GM18526 (cell line): ENCODE results near the gene RASA4B.
"Not testable (repeated sequence)": the region's sequence is repeated elsewhere in the genome, so short reads cannot be mapped to it uniquely, and the experiment has no call there.

Experiments
- POLR2A ChIP-seq: IDR thresholded peaks from 3 replicates; pipeline ENCODE4 v1.6.1; 2011; ENCODE audit not compliant: insufficient read length; ENCODE audit errors: extremely low read depth

The RASA4B gene

DNA sequence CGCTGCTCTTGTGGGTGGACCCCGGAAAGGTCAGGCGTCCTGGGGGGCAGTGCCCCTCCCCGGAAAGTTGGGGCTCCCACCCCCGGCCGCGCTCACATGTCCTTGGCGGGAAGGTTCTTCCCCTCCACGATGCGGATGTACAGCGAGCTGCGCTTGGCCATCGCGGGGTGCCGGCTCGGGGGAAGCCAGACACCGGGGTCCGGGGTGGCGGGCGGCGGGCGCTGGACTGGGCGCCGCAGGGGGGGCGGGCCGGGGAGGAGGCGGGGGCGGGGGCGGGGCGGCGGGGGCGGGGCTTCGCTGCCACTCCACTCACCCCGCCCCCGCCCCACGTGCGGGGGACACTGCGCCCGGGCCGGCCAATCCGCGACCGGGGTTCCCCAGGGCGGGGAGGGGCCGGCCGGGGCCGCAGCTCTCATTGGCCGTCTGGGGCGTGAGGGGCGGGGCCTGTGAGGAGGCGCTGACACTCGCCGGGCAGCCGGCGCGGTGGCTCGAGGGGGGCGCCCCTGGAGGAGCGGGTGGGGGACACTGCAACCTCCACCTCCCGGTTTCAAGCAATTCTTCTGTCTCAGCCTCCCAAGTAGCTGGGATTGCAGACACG, at the start of gene RASA4B:
RASA4B (minus strand) TSS at position 228 of the 598 bp plus-strand sequence; CDS start at position 161, 67 bp downstream.
- not testable (repeated sequence) for TF ChIP-seq POLR2A

DNA sequence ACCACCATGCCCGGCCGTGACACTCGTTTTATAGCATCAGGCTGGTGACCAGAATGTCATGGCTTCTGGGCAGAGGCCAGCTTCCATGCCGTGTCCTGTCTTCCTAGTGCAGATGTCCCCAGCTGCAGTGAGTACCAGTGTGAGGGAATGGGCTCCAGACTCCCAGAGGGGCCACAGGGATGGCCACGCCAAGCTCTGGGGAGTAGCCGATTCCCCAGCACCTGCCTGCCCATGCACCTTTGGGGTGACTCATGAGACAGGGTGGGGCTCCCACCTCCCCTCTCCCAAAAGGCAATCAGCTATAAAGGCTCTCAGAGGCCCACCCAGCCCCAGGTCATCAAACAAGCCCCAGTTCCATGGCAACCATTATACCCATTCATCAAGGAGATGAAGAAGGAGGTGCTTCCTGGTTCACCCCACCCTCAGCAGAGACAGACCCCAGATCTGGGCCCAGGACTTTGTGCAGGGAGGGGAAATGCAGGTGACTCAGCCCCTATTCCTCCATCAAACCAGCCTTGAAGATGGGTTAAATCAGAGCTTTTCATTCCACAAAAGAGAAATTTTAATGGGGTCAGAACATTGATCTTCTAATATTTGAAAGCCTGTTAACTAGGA, 33.3 kb upstream of the RASA4B start, which contains the start of gene SPDYE2:
SPDYE2 (plus strand) TSS at position 419 of the 615 bp plus-strand sequence. CDS start 2,030 bp downstream, outside the sequence.
- not testable (repeated sequence) for TF ChIP-seq POLR2A

DNA sequence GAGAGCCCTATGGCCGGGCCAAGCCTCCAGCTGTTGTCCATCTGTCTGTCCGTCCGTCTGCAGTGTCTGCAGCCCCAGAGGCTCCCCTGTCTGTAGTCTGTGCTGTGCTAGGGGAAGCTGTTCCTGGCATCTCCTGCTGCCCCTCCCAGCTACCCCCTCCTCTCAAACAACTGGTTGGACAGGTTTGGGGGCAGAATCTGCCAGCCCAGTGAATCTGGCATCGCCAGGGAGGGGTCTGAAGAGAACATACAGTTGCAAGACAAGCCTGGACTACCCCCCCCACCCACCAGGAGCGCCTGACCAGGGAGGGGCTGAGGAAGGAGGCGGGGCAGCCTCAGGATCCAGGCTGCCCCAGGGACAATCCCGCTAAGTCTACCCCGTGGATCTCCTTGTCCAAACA, 26.0 kb upstream of the RASA4B start, which contains the start of gene UPK3BL2:
UPK3BL2 (minus strand) TSS at position 101 of the 400 bp plus-strand sequence; CDS start at position 41, 60 bp downstream.
- TF ChIP-seq POLR2A, result not testable (repeated sequence)

DNA sequence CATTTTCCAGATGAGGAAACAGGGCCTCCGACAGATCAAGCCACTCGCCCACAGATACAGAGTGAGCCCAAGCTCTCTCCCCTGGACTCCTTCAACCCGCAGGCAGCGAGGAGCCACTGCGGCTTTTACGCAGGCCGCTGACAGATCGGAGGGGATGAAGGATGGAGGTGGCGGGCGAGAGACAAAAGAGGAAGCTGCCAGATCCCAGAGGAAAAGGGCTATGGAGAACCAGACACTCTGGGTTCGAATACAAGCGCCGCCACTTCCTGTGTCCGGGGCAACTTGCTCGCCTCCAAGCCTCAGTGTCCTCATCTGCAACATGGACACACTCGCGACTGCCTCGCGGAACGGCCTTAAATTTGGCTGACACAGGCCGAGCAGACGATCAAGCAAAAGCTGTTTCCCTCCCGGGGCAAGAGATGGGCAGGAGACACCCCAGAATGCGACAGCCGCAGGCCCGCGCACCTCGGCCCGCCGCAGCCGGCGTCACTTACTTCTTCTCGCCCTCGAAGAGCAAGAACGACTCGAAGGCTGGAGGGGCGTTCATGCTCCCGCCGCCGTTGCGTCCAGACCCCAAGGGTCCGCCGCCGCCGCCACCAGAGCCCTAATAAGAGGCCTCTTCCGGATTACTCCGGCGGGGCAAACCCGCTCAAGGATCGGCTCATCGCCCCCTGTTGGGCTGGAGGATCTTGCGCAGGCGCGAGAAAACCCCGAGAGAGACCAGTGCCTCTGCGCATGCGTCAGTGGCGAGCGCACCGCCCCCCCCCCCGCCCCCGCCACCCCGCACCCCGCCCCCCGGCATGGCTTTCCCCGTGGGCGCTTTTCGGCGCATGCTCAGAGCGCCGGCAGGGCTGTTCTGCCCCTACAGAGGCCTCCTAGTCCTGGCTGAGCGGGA, 39.0 kb downstream of the RASA4B start, which contains the start of gene POLR2J:
POLR2J (minus strand) TSS at position 609 of the 895 bp plus-strand sequence; CDS start at position 547, 62 bp downstream.
- TF ChIP-seq POLR2A, result not testable (repeated sequence)

DNA sequence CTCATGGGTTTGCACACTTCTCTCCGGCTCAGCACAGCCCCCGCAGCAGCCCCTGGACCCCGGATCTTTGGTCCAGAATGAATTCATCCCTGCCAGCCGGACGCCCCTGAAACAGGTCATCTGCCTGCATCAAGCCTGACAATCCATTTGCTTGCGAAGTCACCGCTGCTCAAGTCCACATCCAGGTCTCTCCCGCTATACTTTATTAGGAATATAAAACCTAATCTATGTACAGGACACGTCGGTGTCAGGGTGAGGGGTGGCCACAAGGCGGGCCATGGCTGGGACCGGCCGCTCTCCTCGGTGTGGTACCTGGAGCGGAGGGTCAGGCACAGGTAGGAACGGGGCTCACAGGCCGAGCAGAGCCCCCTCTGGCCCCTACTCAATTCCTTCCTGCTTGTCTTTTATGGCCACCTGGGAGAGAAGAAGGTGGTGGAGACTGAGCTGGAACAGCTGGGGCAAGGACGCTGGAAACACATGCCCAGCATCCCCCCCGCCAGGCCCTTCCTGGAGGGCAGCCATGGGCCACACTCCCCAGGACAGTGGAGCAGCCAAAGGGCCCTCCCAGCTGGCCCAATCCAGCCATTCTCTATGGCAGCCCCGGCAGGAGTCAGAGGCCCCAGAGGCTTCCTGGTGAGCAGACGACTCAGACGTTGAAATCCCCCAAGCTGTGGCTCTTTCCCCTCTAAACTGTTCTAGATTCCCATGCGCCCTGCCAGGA, 44.1 kb downstream of the RASA4B start:
- no peak for TF ChIP-seq POLR2A

DNA sequence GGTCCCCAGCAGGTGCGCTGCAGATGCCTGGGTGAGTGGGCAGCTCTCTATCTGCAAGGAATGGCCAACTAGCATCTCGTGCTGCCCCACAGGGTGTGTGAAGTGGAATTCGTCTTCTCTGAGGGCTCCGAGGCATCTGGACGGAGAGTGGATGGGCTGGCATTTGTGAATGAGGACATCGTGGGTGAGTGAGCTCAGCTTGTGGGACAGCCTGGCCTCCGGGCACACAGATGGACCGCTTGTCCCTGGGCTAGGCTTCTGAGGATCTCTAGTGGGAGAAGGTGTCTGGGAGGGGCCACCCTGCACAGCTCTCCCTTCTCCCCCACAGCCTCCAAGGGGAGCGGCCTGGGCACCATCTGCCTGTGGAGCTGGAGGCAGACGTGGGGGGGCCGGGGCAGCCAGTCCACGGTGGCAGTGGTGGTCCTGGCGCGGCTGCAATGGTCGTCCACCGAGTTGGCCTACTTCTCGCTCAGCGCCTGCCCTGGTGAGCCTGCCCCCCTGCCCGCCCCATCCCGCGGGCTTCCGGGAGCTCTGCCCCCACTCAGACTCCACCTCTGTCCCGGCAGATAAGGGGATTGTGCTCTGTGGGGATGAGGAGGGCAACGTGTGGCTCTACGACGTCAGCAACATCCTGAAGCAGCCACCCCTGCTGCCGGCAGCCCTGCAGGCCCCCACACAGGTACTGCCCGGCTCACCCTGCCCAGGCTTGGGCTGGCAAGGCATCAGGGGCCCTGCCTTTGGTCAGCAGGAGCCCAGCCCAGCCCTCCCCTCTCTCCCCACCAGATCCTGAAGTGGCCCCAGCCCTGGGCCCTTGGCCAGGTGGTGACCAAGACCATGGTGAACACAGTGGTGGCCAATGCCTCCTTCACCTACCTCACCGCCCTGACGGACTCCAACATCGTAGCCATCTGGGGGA, 45.2 kb downstream of the RASA4B start:
- TF ChIP-seq POLR2A, result no peak

DNA sequence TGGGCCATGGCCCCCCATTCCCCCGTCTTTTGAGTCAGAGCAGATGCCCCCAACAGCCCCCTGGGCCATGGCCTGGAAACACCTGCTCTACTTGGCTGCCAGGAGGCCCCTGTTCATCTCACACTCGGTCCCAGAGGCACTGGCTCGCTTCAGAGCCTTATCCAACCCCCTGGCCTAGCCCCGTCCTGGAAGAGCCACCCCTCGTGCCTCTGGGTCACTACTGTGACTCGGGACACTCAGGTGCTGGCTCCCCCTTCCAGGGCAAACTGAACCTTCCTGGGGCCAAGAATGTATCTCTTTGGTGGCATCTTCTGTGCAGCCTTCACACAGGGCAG, 45.8 kb downstream of the RASA4B start:
- no peak for TF ChIP-seq POLR2A

DNA sequence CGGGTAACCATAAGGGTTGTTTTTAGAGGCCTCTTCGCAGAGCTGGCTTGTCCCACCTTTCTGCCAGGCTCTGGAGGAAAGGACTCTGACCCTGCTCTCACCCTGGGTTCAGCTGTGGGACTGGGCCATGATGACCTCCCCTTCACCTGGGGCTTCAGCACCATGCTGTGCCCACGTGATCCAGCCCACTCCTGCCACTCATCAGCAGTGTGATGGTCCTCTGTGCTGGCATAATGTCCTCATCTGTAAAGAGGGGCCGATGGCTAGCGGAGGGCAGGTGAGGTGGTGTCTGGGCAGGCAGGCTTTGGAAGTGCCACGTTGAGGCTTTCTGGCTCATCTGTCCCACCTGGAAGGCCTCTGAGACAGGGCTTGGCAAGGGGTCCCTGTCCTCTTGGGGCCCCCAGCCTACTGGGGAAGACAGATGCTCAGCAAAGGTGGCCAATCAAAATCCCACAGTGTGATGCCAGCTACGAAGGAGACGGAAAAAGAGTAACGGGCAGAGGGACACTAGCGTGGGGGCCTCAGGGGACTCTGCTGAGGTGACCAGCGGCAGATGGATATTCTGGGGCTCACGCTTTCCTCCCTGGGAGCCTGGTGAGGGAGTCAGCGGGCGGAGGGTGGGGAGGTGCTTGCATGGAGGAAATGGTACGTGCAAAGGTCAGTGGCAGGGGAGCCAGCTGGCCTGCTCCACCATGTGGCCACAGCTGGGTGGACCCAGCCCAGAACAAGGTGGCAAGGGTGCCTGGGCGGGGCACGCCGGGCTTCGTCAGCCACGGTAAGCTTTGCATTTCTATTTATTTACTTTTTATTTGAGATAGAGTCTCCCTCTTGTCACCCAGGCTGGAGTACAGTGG, 47.4 kb downstream of the RASA4B start:
- no peak for TF ChIP-seq POLR2A

DNA sequence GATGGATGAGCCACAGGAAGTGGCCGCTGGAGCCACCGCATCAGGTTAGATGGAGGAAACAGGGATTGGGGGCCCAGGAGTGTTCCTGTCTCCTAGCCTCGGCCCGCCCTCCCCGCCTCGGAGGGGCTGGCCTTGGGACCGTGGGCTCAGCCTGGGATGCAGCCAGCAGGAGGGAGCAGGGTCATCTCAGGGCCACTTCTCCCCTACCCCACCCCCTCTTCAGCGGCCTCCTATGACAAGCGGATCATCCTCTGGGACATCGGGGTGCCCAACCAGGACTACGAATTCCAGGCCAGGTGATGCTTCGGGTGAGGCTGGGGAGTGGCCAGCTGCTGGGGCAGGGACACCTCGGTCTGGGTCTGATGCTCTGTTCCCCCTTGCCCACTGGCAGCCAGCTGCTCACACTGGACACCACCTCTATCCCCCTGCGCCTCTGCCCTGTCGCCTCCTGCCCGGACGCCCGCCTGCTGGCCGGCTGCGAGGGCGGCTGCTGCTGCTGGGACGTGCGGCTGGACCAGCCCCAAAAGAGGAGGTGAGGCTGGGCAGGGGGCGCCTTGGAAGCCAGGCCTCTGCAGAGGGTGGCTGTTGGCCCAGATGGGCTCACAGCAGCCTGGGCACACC, 48.1 kb downstream of the RASA4B start:
- no peak for TF ChIP-seq POLR2A

DNA sequence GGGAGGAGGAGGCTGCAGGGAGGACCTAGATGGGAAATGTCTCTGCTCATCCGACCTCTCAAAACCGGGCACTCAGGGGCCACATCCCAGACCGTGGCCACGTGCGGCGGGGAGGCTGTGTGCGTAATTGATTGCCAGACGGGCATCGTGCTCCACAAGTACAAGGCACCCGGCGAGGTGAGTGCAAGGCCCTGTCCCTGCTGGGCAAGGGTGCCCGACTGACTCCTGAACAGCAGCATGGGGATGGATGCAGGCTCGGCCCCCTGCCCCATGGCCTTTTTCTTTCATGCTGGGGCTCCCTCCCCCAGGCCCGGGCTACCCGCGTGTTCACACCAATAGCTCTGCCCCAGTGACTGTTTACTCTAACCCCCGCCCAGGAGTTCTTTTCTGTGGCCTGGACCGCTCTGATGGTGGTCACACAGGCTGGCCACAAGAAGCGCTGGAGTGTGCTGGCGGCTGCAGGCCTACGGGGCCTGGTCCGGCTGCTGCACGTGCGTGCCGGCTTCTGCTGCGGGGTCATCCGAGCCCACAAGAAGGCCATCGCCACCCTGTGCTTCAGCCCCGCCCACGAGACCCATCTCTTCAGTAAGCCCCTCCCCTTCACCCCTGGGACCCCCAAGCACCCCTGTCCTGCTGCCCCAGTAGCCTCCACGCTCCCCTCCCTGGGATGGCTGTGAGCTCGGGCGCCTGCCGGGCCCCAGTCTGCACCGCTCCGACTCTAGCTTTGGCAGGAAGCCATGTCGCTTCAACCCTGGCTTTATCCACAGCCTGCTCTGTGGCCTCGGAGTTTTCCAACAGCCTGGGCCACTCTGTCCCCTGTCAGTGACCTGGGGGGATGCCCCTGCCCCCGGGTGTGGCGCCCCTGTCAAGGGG, 48.9 kb downstream of the RASA4B start:
- no peak for TF ChIP-seq POLR2A

DNA sequence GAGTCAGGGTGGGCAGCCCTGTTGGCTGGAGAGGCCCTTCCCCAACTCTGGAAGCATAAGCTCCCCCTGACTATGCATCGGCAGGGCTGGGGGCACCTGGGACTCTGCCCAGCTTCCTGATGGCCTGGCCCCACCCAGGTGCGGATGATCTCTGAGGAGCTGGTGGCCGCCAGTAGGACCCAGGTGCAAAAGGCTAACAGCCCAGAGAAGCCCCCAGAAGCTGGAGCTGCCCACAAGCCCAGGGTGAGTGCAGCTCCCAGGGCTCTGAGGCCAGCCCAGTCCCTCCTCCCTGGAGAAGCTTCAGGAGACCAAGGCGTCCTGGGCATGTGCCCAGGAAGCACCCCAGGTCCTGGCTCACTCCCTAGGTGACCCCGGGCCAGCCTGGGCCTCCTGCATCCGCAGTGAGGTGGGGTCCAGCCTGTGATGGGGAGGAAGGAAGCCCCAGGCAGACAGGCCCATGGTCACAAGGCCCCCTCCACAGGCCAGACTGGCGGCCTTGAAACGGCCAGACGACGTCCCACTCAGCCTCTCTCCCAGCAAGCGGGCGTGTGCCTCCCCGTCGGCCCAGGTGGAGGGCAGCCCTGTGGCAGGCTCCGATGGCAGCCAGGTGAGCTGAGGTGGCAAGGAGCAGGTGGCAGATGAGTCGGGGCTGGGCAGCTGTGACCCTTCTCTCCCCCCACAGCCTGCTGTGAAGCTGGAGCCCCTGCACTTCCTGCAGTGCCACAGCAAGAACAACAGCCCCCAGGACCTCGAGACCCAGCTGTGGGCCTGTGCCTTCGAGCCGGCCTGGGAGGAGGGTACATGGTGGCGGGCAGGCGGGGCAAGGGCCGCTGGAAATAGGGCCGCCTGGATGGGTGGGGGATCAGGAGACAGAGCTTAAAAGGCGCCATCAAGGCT, 49.7 kb downstream of the RASA4B start:
- no peak for TF ChIP-seq POLR2A
